Endothelial cell of umbilical vein (primary cell): ENCODE results near the gene GALNT9. TPM values are rescaled to one million over a fixed set of nuclear protein-coding genes. Genes with fewer than 3 reads are reported as not detected.

Source experiments
- BruUV-seq: library from RNA; stranded (reverse); fragments of 400-500 nt; replicated peaks from 2 replicates; lab custom pipeline; 2021; lab: Mats Ljungman, UMichigan
- CTCF ChIA-PET: fragments of 300-600, 350-600 bp; sonication (Branson Sonifier 250); formaldehyde crosslinking; loops from one replicate; lab custom pipeline; 2021; ENCODE audit warnings: antibody characterized with exemption, inconsistent platforms; lab: Charles Lee
- POLR2A ChIA-PET: fragments of 300-600, 350-600 bp; sonication (Branson Sonifier 250); formaldehyde crosslinking; loops from one replicate; lab custom pipeline; 2021; ENCODE audit warnings: antibody characterized with exemption, inconsistent platforms; lab: Charles Lee
- DNase-seq: peaks from one replicate; pipeline ENCODE4 v3.0.0-alpha.2; 2011; ENCODE audit warnings: low read depth, low spot score
- FAIRE-seq: peaks from 2 replicates; lab custom pipeline; 2011; peaks lifted over from hg19 to GRCh38; lab: Jason Lieb, UNC
- H2AFZ ChIP-seq: 2 replicates; pipeline ENCODE4 v1.6.0; 2012; ENCODE audit warnings: low read depth, low read length, control low read depth, inconsistent platforms
- H3K27ac ChIP-seq: 2 replicates; pipeline ENCODE4 v1.5.1; 2011; ENCODE audit warnings: low read depth, mild to moderate bottlenecking, control low read depth, low read length, moderate library complexity; ENCODE audit not compliant: insufficient read depth
- H3K27me3 ChIP-seq, 2 experiments: 2 replicates each; pipeline versions ENCODE4 v1.6.0 to v1.6.1; 2011; ENCODE audit warnings: low read length in 2 of 2, mixed read lengths in 1 of 2; ENCODE audit not compliant: control insufficient read depth in 2 of 2, insufficient read depth in 2 of 2
- H3K36me3 ChIP-seq, 2 experiments: 2 replicates in 1 of 2; 3 replicates in 1 of 2; pipeline ENCODE4 v1.5.1; 2011; ENCODE audit warnings: low read length in 2 of 2, mild to moderate bottlenecking in 1 of 2, moderate library complexity in 1 of 2; ENCODE audit not compliant: control insufficient read depth in 2 of 2, insufficient read depth in 2 of 2; ENCODE audit errors: extremely low read depth in 1 of 2
- H3K4me1 ChIP-seq: 3 replicates; pipeline ENCODE4 v1.5.1; 2011; ENCODE audit warnings: mild to moderate bottlenecking, low read length; ENCODE audit not compliant: control insufficient read depth, insufficient read depth; ENCODE audit errors: extremely low read depth
- H3K4me2 ChIP-seq: 2 replicates; pipeline ENCODE4 v1.6.1; 2011; ENCODE audit warnings: low read length, control low read depth, mixed read lengths; ENCODE audit not compliant: insufficient read depth
- H3K4me3 ChIP-seq, 3 experiments: fragments of 200-600 bp in 1 of 3; sonication (generic), shearing (Covaris generic) in 1 of 3; replicated peaks in 1 of 3; 2 replicates each; pipeline ENCODE4 v1.5.1; 2011 to 2016; ENCODE audit warnings: control low read depth in 3 of 3, low read length in 3 of 3, mild to moderate bottlenecking in 2 of 3, inconsistent platforms in 1 of 3, low read depth in 1 of 3, moderate library complexity in 1 of 3; ENCODE audit not compliant: insufficient read depth in 1 of 3
- H3K79me2 ChIP-seq: 2 replicates; pipeline ENCODE4 v1.6.0; 2012; ENCODE audit warnings: low read length, inconsistent platforms; ENCODE audit not compliant: control insufficient read depth, insufficient read depth
- H3K9ac ChIP-seq: replicated peaks from 2 replicates; pipeline ENCODE3; 2011; ENCODE audit warnings: low read length, control low read depth; ENCODE audit not compliant: insufficient read depth; ENCODE audit errors: extremely low read depth
- H3K9me1 ChIP-seq: replicated peaks from 3 replicates; pipeline ENCODE4 v1.6.0; 2011; ENCODE audit warnings: mild to moderate bottlenecking, low read length; ENCODE audit not compliant: control insufficient read depth, insufficient read depth; ENCODE audit errors: extremely low read depth
- H3K9me3 ChIP-seq: replicated peaks from 2 replicates; pipeline ENCODE4 v1.5.1; 2012; ENCODE audit warnings: low read length, inconsistent platforms; ENCODE audit not compliant: control insufficient read depth, insufficient read depth
- H4K20me1 ChIP-seq: replicated peaks from 2 replicates; pipeline ENCODE3; 2011; ENCODE audit warnings: mild to moderate bottlenecking, low read length; ENCODE audit not compliant: control insufficient read depth, insufficient read depth; ENCODE audit errors: extremely low read depth
- EZH2 ChIP-seq: IDR thresholded peaks from 2 replicates; pipeline ENCODE4 v1.6.1; 2012; ENCODE audit warnings: borderline replicate concordance, low read depth, mild to moderate bottlenecking, moderate library complexity, low read length, inconsistent platforms; ENCODE audit not compliant: severe bottlenecking
- FOS ChIP-seq: IDR thresholded peaks from 2 replicates; pipeline ENCODE4 v1.6.1; 2011; ENCODE audit warnings: mild to moderate bottlenecking, low read length, moderate library complexity, borderline replicate concordance; ENCODE audit not compliant: insufficient read depth
- GATA2 ChIP-seq: IDR thresholded peaks from 2 replicates; pipeline ENCODE4 v1.7.0; 2011; ENCODE audit warnings: low read depth, mild to moderate bottlenecking, moderate library complexity, mixed read lengths, low read length; ENCODE audit not compliant: insufficient read length, insufficient read depth
- JUN ChIP-seq: IDR thresholded peaks from 2 replicates; pipeline ENCODE4 v1.6.1; 2011; ENCODE audit warnings: borderline replicate concordance, low read depth; ENCODE audit not compliant: insufficient read length, insufficient read depth
- MYC ChIP-seq: IDR thresholded peaks from one replicate; pipeline ENCODE4 v1.6.1; 2011; ENCODE audit warnings: mild to moderate bottlenecking, low read depth, low read length
- POLR2A ChIP-seq: IDR thresholded peaks from 2 replicates; pipeline ENCODE4 v1.6.1; 2012; ENCODE audit warnings: low read depth, mild to moderate bottlenecking, control low read depth, low read length
- POLR2AphosphoS5 ChIP-seq: IDR thresholded peaks from 2 replicates; pipeline ENCODE4 v1.6.1; 2012; ENCODE audit warnings: low read depth, mild to moderate bottlenecking, control low read depth, low read length, moderate library complexity; ENCODE audit not compliant: insufficient read depth
- dilution Hi-C: fragments of 300-500 bp; cut with MboI; formaldehyde crosslinking; loops from one replicate; pipeline ENCODE4 v1.15.0; 2019; ENCODE audit warnings: low sequenced_read_pairs; ENCODE audit not compliant: extremely low pct_ligation_motif_present
- intact Hi-C: fragments of 100-400 bp; cut with micrococcal nuclease; formaldehyde crosslinking; loops from one replicate; pipeline ENCODE4 v1.10.0; 2022
- polyA plus RNA-seq, 4 experiments: library from polyadenylated mRNA; depleted of rRNA in 3 of 4; stranded (reverse) in 3 of 4; unstranded in 1 of 4; fragments of >200 nt; gene quantifications; 2 replicates each; pipeline versions ENCODE4 v1.2.1 to v1.2.3, GENCODE V29; 2011 to 2012; ENCODE audit warnings: missing spikeins in 1 of 4
- total RNA-seq: library from RNA; stranded (reverse); gene quantifications from 2 replicates; pipeline ENCODE4 v1.2.3, GENCODE V29; 2021
- TF ChIP-seq, protein P1 (sequence below), 2 donors: IDR thresholded peaks; 1 replicate in 1 of 2; 2 replicates in 1 of 2; pipeline ENCODE4 v1.5.1; 2011; ENCODE audit warnings: low read length in 2 of 2, mild to moderate bottlenecking in 2 of 2, moderate library complexity in 2 of 2, control low read depth in 1 of 2, inconsistent platforms in 1 of 2, low read depth in 1 of 2; ENCODE audit not compliant: insufficient read depth in 1 of 2; ENCODE audit errors: extremely low read depth in 1 of 2
- TF ChIP-seq, protein P2 (sequence below): IDR thresholded peaks from 2 replicates; pipeline ENCODE4 v1.6.1; 2011; ENCODE audit not compliant: insufficient read depth, insufficient read length

The GALNT9 gene
- total and polyA plus RNA-seq, 2 donors (not counting 3 experiments of a cell fraction or from before 2014, with no cell fraction given), result 0.14 to 0.73 TPM

DNA sequence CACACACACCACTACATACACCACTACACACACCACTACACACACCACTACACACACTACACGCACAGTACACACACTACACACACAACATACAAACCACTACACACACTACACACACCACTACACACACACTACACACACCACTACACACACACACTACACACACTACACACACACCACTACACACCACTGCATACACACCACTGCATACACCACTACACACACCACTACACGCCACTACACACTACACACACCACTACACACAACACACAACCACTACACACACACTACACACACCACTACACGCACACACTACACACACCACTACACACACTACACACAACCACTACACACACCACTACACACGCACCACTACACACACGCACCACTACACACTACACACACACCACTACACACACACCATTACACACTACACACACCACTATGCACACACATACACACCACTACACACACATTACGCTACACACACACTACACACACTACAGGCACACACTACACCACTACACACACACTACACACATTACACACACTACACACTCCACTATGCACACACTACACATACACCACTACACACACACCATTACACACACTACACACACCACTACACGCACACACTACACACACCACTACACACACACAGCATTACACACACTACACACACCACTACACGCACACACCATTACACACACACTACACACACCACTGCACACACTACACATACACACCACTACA is 172.6 kb downstream of the GALNT9 start:
- CTCF ChIA-PET, result no interaction called here
- dilution Hi-C loops (no loop called here), intact Hi-C loops (no loop called here)
- Histone ChIP-seq H3K9me1 (no peaks in the 10 kb centered on the region), H3K36me3 (peaks cover 0 to 4% of the 10 kb centered on the region in 2 experiments), H2AFZ (no peak overlapping the region), H3K9me3 (no peaks in the 10 kb centered on the region), H3K79me2 (no peaks in the 10 kb centered on the region), H3K4me3 (no peak overlapping the region), H3K4me1 (no peaks in the 10 kb centered on the region), H3K9ac (no peak overlapping the region), H4K20me1 (no peaks in the 10 kb centered on the region), H3K4me2 (no peak overlapping the region), H3K27ac (no peak overlapping the region), H3K27me3 (no peaks in the 10 kb centered on the region)
- DNase-seq (no peak), FAIRE-seq (no peak)
- TF ChIP-seq, protein P1, sequence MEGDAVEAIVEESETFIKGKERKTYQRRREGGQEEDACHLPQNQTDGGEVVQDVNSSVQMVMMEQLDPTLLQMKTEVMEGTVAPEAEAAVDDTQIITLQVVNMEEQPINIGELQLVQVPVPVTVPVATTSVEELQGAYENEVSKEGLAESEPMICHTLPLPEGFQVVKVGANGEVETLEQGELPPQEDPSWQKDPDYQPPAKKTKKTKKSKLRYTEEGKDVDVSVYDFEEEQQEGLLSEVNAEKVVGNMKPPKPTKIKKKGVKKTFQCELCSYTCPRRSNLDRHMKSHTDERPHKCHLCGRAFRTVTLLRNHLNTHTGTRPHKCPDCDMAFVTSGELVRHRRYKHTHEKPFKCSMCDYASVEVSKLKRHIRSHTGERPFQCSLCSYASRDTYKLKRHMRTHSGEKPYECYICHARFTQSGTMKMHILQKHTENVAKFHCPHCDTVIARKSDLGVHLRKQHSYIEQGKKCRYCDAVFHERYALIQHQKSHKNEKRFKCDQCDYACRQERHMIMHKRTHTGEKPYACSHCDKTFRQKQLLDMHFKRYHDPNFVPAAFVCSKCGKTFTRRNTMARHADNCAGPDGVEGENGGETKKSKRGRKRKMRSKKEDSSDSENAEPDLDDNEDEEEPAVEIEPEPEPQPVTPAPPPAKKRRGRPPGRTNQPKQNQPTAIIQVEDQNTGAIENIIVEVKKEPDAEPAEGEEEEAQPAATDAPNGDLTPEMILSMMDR (IDR thresholded peaks at IDR 0.05; ENCODE audit: extremely low read depth in 1 of 2, insufficient read depth in 1 of 2, low read depth in 1 of 2, low read length in 2 of 2), result no peak
- no peak for TF ChIP-seq POLR2A
- no peak for TF ChIP-seq GATA2
- TF ChIP-seq, protein P2, sequence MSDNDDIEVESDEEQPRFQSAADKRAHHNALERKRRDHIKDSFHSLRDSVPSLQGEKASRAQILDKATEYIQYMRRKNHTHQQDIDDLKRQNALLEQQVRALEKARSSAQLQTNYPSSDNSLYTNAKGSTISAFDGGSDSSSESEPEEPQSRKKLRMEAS, result no peak
- TF ChIP-seq MYC, result no peak
- no peak for TF ChIP-seq FOS
- TF ChIP-seq POLR2AphosphoS5, result no peak
- no peak for TF ChIP-seq EZH2
- no peak for TF ChIP-seq JUN
- POLR2A ChIA-PET, result no interaction called here
- no TSS peak for BruUV-seq
